ENCODE data around the gene TRPC4AP. TPM values are rescaled to one million over a fixed set of nuclear protein-coding genes. Genes with fewer than 3 reads are reported as not detected.
A peak's percentile ranks its signal among the peaks of the same experiment; 100 is the strongest.
"Not testable (repeated sequence)": the region's sequence is repeated elsewhere in the genome, so short reads cannot be mapped to it uniquely, and the experiment has no call there.

The TRPC4AP gene
- total RNA-seq, 1 donor, result 98.8 TPM

DNA sequence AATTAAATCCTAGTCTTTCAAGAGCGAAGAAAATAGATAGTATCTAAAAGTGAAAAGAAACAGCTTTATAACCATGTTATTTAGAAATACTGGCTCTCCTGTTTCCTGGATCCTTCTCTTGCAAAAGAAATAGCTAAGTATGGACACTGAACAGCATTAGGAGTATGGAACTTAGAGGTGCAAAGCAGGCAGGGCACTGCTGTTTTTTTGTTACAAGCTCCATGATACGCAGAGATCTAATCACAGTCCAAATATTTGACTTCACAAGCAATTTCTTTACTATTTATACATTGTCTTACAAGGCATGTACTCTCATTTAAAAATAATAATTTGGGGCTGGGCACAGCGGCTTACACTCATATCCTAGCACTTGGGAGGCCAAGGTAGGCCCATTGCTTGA is 7.6 kb downstream of the TRPC4AP start:
- Histone ChIP-seq H3K79me2 (ENCODE audit: insufficient read depth, low read length) (peaks cover 95% of the 10 kb centered on the region), H3K27ac (ENCODE audit: low read depth, low read length) (no peak overlapping the region), H3K9me3 (ENCODE audit: low read depth, low read length) (no peaks in the 10 kb centered on the region), H3K4me1 (ENCODE audit: insufficient read depth, low read length) (peaks cover 17% of the 10 kb centered on the region), H2AFZ (ENCODE audit: low read length) (no peak overlapping the region), H3K4me2 (ENCODE audit: insufficient read depth, low read length) (no peak overlapping the region), H3K36me3 (ENCODE audit: insufficient read depth, low read length) (peaks cover 14% of the 10 kb centered on the region), H3K4me3 (ENCODE audit: insufficient read depth, low read length) (no peak overlapping the region), H3K27me3 (ENCODE audit: insufficient read depth, low read length) (no peaks in the 10 kb centered on the region), H4K20me1 (ENCODE audit: insufficient read depth, low read length) (peaks cover 76% of the 10 kb centered on the region)
- DNase-seq (ENCODE audit: insufficient read length, low spot score, missing footprints), result no peak
- TF ChIP-seq, protein P1, sequence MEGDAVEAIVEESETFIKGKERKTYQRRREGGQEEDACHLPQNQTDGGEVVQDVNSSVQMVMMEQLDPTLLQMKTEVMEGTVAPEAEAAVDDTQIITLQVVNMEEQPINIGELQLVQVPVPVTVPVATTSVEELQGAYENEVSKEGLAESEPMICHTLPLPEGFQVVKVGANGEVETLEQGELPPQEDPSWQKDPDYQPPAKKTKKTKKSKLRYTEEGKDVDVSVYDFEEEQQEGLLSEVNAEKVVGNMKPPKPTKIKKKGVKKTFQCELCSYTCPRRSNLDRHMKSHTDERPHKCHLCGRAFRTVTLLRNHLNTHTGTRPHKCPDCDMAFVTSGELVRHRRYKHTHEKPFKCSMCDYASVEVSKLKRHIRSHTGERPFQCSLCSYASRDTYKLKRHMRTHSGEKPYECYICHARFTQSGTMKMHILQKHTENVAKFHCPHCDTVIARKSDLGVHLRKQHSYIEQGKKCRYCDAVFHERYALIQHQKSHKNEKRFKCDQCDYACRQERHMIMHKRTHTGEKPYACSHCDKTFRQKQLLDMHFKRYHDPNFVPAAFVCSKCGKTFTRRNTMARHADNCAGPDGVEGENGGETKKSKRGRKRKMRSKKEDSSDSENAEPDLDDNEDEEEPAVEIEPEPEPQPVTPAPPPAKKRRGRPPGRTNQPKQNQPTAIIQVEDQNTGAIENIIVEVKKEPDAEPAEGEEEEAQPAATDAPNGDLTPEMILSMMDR (IDR thresholded peaks at IDR 0.05; ENCODE audit: extremely low read depth, low read depth, low read length), result no peak

DNA sequence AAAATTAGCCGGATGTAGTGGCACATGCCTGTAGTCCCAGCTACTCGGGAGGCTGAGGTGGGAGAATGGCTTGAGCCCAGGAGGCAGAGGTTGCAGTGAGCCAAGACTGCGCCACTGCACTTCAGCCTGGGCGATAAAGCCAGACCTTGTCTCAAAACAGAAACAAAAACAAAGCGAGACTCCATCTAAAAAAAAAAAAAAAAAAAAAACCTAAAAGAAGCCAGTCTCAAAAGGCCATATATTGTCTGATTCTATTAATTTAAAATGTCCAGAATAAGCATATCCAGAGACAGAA is 12.3 kb downstream of the TRPC4AP start:
- H3K4me3 ChIP-seq (ENCODE audit: insufficient read depth, low read length); DNase-seq (ENCODE audit: insufficient read length, low spot score, missing footprints); H3K9me3 ChIP-seq (ENCODE audit: low read depth, low read length); H3K27ac ChIP-seq (ENCODE audit: low read depth, low read length); H2AFZ ChIP-seq (ENCODE audit: low read length); H3K27me3 ChIP-seq (ENCODE audit: insufficient read depth, low read length); H3K4me1 ChIP-seq (ENCODE audit: insufficient read depth, low read length): not testable (repeated sequence)
- H3K36me3 ChIP-seq (ENCODE audit: insufficient read depth, low read length), result peaks cover 17% of the 10 kb centered on the region
- peaks cover 82% of the 10 kb centered on the region for H3K79me2 ChIP-seq (ENCODE audit: insufficient read depth, low read length)
- peaks cover 56% of the 10 kb centered on the region for H4K20me1 ChIP-seq (ENCODE audit: insufficient read depth, low read length)
- H3K4me2 ChIP-seq (ENCODE audit: insufficient read depth, low read length), result peak overlapping the region; percentile 46

DNA sequence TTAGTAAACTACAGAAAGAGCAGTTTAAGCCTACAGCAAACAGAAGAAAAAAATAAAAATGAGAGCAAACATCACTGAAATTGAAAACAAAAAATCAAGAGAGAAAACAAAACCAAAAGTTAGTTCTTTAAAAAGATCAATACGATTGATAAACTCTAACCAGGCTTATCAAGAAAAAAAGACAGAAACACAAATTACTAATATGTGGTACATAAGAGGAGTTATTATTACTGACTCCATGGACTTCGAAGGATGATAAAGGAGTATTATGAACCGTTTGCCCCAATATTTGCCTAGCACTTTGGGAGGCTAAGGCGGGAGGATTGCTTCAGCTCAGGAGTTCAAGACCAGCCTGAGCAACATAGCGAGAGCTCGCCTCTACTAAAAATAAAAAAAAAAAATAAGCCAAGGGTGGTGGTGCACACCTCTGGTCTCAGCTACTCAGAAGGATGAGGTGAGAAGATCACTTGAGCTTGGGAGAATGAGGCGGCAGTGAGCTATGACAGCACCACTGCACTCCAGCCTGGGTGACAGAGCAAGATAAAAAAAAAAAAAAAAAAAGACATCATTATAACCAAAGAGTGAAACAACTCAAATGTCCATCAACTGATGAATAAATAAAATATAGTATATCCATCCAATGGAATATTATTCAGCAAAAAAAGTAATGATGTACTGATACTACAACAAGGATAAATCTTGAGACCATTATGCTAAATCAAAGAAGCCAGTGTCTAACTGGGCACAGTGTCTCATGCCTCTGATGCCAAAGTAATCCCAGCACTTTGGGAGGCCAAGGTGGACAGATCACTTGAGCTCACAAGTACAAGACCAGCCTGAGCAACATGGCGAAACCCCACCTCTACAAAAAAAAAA is 12.9 kb downstream of the TRPC4AP start:
- peaks cover 50% of the 10 kb centered on the region for H4K20me1 ChIP-seq (ENCODE audit: insufficient read depth, low read length)
- H3K27ac ChIP-seq (ENCODE audit: low read depth, low read length), result no peak overlapping the region
- DNase-seq (ENCODE audit: insufficient read length, low spot score, missing footprints), result no peak
- TF ChIP-seq, protein P1 (IDR thresholded peaks at IDR 0.05; ENCODE audit: extremely low read depth, low read depth, low read length), result no peak
- no peak overlapping the region for H3K4me3 ChIP-seq (ENCODE audit: insufficient read depth, low read length)
- no peak overlapping the region for H3K4me2 ChIP-seq (ENCODE audit: insufficient read depth, low read length)
- H3K36me3 ChIP-seq (ENCODE audit: insufficient read depth, low read length), result peaks cover 17% of the 10 kb centered on the region
- peaks cover 76% of the 10 kb centered on the region for H3K79me2 ChIP-seq (ENCODE audit: insufficient read depth, low read length)
- H3K4me1 ChIP-seq (ENCODE audit: insufficient read depth, low read length), result peaks cover 7% of the 10 kb centered on the region
- no peaks in the 10 kb centered on the region for H3K9me3 ChIP-seq (ENCODE audit: low read depth, low read length)
- no peaks in the 10 kb centered on the region for H3K27me3 ChIP-seq (ENCODE audit: insufficient read depth, low read length)
- no peak overlapping the region for H2AFZ ChIP-seq (ENCODE audit: low read length)

DNA sequence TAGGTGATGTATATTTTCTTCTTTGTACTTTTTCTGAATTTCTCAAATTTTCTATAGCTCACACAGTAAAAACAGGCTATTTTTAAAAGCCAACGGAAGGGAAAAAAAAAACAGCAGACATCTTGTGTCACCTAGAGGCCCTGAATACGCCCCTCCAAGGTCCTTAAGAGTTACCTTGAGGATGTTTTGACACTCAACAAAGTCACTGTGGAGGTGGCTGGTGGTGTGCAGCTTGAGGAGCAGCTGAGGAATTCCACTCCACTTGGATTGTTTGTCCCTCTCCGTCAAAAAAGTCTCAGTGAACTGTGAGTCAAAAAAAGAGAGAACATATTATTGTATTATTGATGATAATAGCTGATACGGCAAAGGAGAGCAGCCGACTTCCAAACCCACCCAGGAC is 14.7 kb downstream of the TRPC4AP start:
- Histone ChIP-seq H2AFZ (ENCODE audit: low read length) (no peak overlapping the region), H3K4me3 (ENCODE audit: insufficient read depth, low read length) (no peak overlapping the region), H3K36me3 (ENCODE audit: insufficient read depth, low read length) (peaks cover 17% of the 10 kb centered on the region), H3K4me1 (ENCODE audit: insufficient read depth, low read length) (peaks cover 7% of the 10 kb centered on the region), H3K9me3 (ENCODE audit: low read depth, low read length) (no peaks in the 10 kb centered on the region), H3K4me2 (ENCODE audit: insufficient read depth, low read length) (no peak overlapping the region), H3K27ac (ENCODE audit: low read depth, low read length) (no peak overlapping the region), H3K27me3 (ENCODE audit: insufficient read depth, low read length) (no peaks in the 10 kb centered on the region), H4K20me1 (ENCODE audit: insufficient read depth, low read length) (peaks cover 42% of the 10 kb centered on the region), H3K79me2 (ENCODE audit: insufficient read depth, low read length) (peaks cover 68% of the 10 kb centered on the region)
- DNase-seq (ENCODE audit: insufficient read length, low spot score, missing footprints), result no peak
- TF ChIP-seq, protein P1 (IDR thresholded peaks at IDR 0.05; ENCODE audit: extremely low read depth, low read depth, low read length), result no peak

All from osteoblast (primary cell).